ENCODE measurements around the gene KCNAB2. TPM values are rescaled to one million over a fixed set of nuclear protein-coding genes. Genes with fewer than 3 reads are reported as not detected.

Gene KCNAB2
- total RNA-seq, 1 donor = 4.0 TPM

- H3K4me3 ChIP-seq (ENCODE audit: low read depth, low read length) = no peak overlapping the region
- no peak for TF ChIP-seq CTCF (IDR thresholded peaks at IDR 0.05; ENCODE audit: insufficient read depth, low read length)
- no peak for DNase-seq (ENCODE audit: low read depth)
Observed at GRCh38 chr1:6133146-6133895, 87.6 kb downstream of the KCNAB2 start.

GRCh38 chr1:6134206-6134605, 88.5 kb downstream of the KCNAB2 start:
- no peak overlapping the region for H3K4me3 ChIP-seq (ENCODE audit: low read depth, low read length)
- no peak for DNase-seq (ENCODE audit: low read depth)
- no peak for TF ChIP-seq CTCF (IDR thresholded peaks at IDR 0.05; ENCODE audit: insufficient read depth, low read length)

GRCh38 chr1:6134741-6135510, 89.2 kb downstream of the KCNAB2 start:
- no peak for TF ChIP-seq CTCF (IDR thresholded peaks at IDR 0.05; ENCODE audit: insufficient read depth, low read length)
- H3K4me3 ChIP-seq (ENCODE audit: low read depth, low read length) = no peak overlapping the region

GRCh38 chr1:6136516-6137220, 91.0 kb downstream of the KCNAB2 start:
- no peak for DNase-seq (ENCODE audit: low read depth)
- TF ChIP-seq CTCF (IDR thresholded peaks at IDR 0.05; ENCODE audit: insufficient read depth, low read length) = no peak
- H3K4me3 ChIP-seq (ENCODE audit: low read depth, low read length) = no peak overlapping the region

More at GRCh38 chr1:6134741-6135510, 89.2 kb downstream of the KCNAB2 start:
- no peak for DNase-seq (ENCODE audit: low read depth)

- TF ChIP-seq CTCF (IDR thresholded peaks at IDR 0.05; ENCODE audit: insufficient read depth, low read length) = no peak
- no peak for DNase-seq (ENCODE audit: low read depth)
Observed at GRCh38 chr1:6137758-6138157, 92.1 kb downstream of the KCNAB2 start.

GRCh38 chr1:6140413-6140812, 94.7 kb downstream of the KCNAB2 start:
- no peak overlapping the region for H3K4me3 ChIP-seq (ENCODE audit: low read depth, low read length)
- no peak for TF ChIP-seq CTCF (IDR thresholded peaks at IDR 0.05; ENCODE audit: insufficient read depth, low read length)
- DNase-seq (ENCODE audit: low read depth) = no peak

More at GRCh38 chr1:6137758-6138157, 92.1 kb downstream of the KCNAB2 start:
- no peak overlapping the region for H3K4me3 ChIP-seq (ENCODE audit: low read depth, low read length)

All from fibroblast of the aortic adventitia (primary cell).